Suprapubic skin (tissue), 4 donors: Measurements from ENCODE around the gene RNASEH2B. TPM values are rescaled to one million over a fixed set of nuclear protein-coding genes. Genes with fewer than 3 reads are reported as not detected.

Experiments used
- DNase-seq, 2 donors: peaks; one replicate each; pipeline ENCODE4 v3.0.0-alpha.2; 2019; ENCODE audit warnings: low spot score in 2 of 2
- H3K27ac ChIP-seq: fragments of 200-600 bp; sonication (generic); one replicate; pipeline ENCODE4 v1.5.1; 2019
- H3K27me3 ChIP-seq: fragments of 200-600 bp; sonication (generic); one replicate; pipeline ENCODE4 v1.5.1; 2019
- H3K36me3 ChIP-seq: fragments of 200-600 bp; sonication (generic); one replicate; pipeline ENCODE4 v1.5.1; 2019
- H3K4me1 ChIP-seq: fragments of 200-600 bp; sonication (generic); one replicate; pipeline ENCODE4 v1.5.1; 2019
- H3K4me3 ChIP-seq: fragments of 200-600 bp; sonication (generic); one replicate; pipeline ENCODE4 v1.5.1; 2019; ENCODE audit warnings: mild to moderate bottlenecking
- H3K9me3 ChIP-seq: fragments of 200-600 bp; sonication (generic); one replicate; pipeline ENCODE4 v1.5.1; 2019
- CTCF ChIP-seq, 2 donors: fragments of 200-600 bp in 1 of 2; fragments of 450-650 bp in 1 of 2; sonication (generic) in 1 of 2; IDR thresholded peaks; one replicate each; pipeline ENCODE4 v1.5.1; 2016 to 2019; ENCODE audit warnings: antibody characterized with exemption in 2 of 2, mild to moderate bottlenecking in 1 of 2, moderate library complexity in 1 of 2
- EP300 ChIP-seq: sonication (generic); formaldehyde crosslinking; IDR thresholded peaks from one replicate; pipeline ENCODE4 v1.6.1; 2017; ENCODE audit warnings: antibody characterized with exemption
- POLR2A ChIP-seq, 2 donors: fragments of 450-650 bp; IDR thresholded peaks; one replicate each; pipeline ENCODE4 v1.6.1; 2017; ENCODE audit warnings: antibody characterized with exemption in 2 of 2, mild to moderate bottlenecking in 2 of 2, moderate library complexity in 2 of 2
- POLR2AphosphoS5 ChIP-seq, 3 donors: sonication (generic); formaldehyde crosslinking; IDR thresholded peaks; one replicate each; pipeline ENCODE4 v1.6.1; 2017; ENCODE audit warnings: antibody characterized with exemption in 3 of 3
- WGBS: methylation state at CpG from one replicate; pipeline ENCODE4 v1.1.5; 2018; 5-methylcytosine and 5-hydroxymethylcytosine counted together
- total RNA-seq, 4 donors: library from RNA; depleted of rRNA; stranded (reverse); fragments of >200 nt; gene quantifications; one replicate each; pipeline ENCODE4 v1.1.0, GENCODE V29; 2016

Gene RNASEH2B
- total RNA-seq, 4 donors from 2014 or later: 11.0 to 39.9 (median 21.7) TPM

- TF ChIP-seq POLR2A (IDR thresholded peaks at IDR 0.05): no peak
- TF ChIP-seq POLR2AphosphoS5 (IDR thresholded peaks at IDR 0.05): no peak
- TF ChIP-seq CTCF (IDR thresholded peaks at IDR 0.05): no peak
- TF ChIP-seq EP300: no peak
- Histone ChIP-seq H3K9me3 (no peaks in the 10 kb centered on the region), H3K27ac (no peak overlapping the region), H3K4me1 (no peaks in the 10 kb centered on the region), H3K36me3 (peaks cover 30% of the 10 kb centered on the region), H3K27me3 (no peaks in the 10 kb centered on the region), H3K4me3 (no peak overlapping the region)
- no peak for DNase-seq
- 70% methylated on average over 2 of the region's 2 CpGs for WGBS
Measured at GRCh38 chr13:50936679-50937078, 27.1 kb downstream of the RNASEH2B start.

GRCh38 chr13:50940509-50940908, 30.9 kb downstream of the RNASEH2B start:
- no peak for DNase-seq
- no peaks in the 10 kb centered on the region for H3K9me3 ChIP-seq
- H3K4me3 ChIP-seq: no peak overlapping the region
- H3K4me1 ChIP-seq: no peaks in the 10 kb centered on the region
- H3K27ac ChIP-seq: no peak overlapping the region
- H3K36me3 ChIP-seq: peaks cover 25% of the 10 kb centered on the region
- TF ChIP-seq POLR2A (IDR thresholded peaks at IDR 0.05) (no peak), EP300 (no peak), CTCF (IDR thresholded peaks at IDR 0.05) (no peak), POLR2AphosphoS5 (IDR thresholded peaks at IDR 0.05) (no peak)
- no peaks in the 10 kb centered on the region for H3K27me3 ChIP-seq
- WGBS: 96% methylated on average over 2 of the region's 2 CpGs

GRCh38 chr13:50941146-50941545, 31.6 kb downstream of the RNASEH2B start:
- Histone ChIP-seq H3K4me1 (no peaks in the 10 kb centered on the region), H3K27me3 (no peaks in the 10 kb centered on the region), H3K27ac (no peak overlapping the region), H3K36me3 (peaks cover 25% of the 10 kb centered on the region), H3K4me3 (no peak overlapping the region), H3K9me3 (no peaks in the 10 kb centered on the region)
- DNase-seq: no peak
- 95% methylated on average over 2 of the region's 2 CpGs for WGBS
- TF ChIP-seq POLR2AphosphoS5 (IDR thresholded peaks at IDR 0.05) (no peak), POLR2A (IDR thresholded peaks at IDR 0.05) (no peak), EP300 (no peak), CTCF (IDR thresholded peaks at IDR 0.05) (no peak)

- no peak for DNase-seq
- H3K27me3 ChIP-seq: no peaks in the 10 kb centered on the region
- H3K4me3 ChIP-seq: no peak overlapping the region
- no peaks in the 10 kb centered on the region for H3K9me3 ChIP-seq
- H3K4me1 ChIP-seq: no peaks in the 10 kb centered on the region
- H3K36me3 ChIP-seq: peaks cover 18% of the 10 kb centered on the region
- H3K27ac ChIP-seq: no peak overlapping the region
- TF ChIP-seq POLR2AphosphoS5 (IDR thresholded peaks at IDR 0.05): no peak
- TF ChIP-seq POLR2A (IDR thresholded peaks at IDR 0.05): no peak
- TF ChIP-seq CTCF (IDR thresholded peaks at IDR 0.05): no peak
- no peak for TF ChIP-seq EP300
- 82% methylated on average over 3 of the region's 3 CpGs for WGBS
Measured at GRCh38 chr13:50942630-50943311, 33.2 kb downstream of the RNASEH2B start.

- H3K9me3 ChIP-seq: no peaks in the 10 kb centered on the region
- H3K27me3 ChIP-seq: no peaks in the 10 kb centered on the region
- peaks cover under 1% of the 10 kb centered on the region for H3K4me1 ChIP-seq
- H3K36me3 ChIP-seq: peaks cover 13% of the 10 kb centered on the region
- no peak overlapping the region for H3K4me3 ChIP-seq
- WGBS: 92% methylated on average over 1 of the region's 1 CpG
- TF ChIP-seq CTCF (IDR thresholded peaks at IDR 0.05): no peak
- no peak for TF ChIP-seq POLR2A (IDR thresholded peaks at IDR 0.05)
- TF ChIP-seq EP300: no peak
- TF ChIP-seq POLR2AphosphoS5 (IDR thresholded peaks at IDR 0.05): no peak
- H3K27ac ChIP-seq: no peak overlapping the region
- DNase-seq: no peak
Measured at GRCh38 chr13:50945669-50946068, 36.1 kb downstream of the RNASEH2B start.
